Upper lobe of left lung (tissue), 4 donors: Measurements from ENCODE around the gene TSEN54.

Experiments
- EP300 ChIP-seq, 4 donors: sonication (generic); formaldehyde crosslinking; IDR thresholded peaks; one replicate each; pipeline ENCODE4 v1.5.1; 2017; ENCODE audit warnings: antibody characterized with exemption in 4 of 4, control low read depth in 2 of 4
- POLR2A ChIP-seq, 4 donors: fragments of 450-650 bp; IDR thresholded peaks; one replicate each; pipeline ENCODE4 v1.5.1; 2016 to 2017; ENCODE audit warnings: antibody characterized with exemption in 4 of 4, mild to moderate bottlenecking in 2 of 4
- POLR2AphosphoS5 ChIP-seq, 2 donors: sonication (generic); formaldehyde crosslinking; IDR thresholded peaks; one replicate each; pipeline ENCODE4 v1.5.1; 2017; ENCODE audit warnings: antibody characterized with exemption in 2 of 2
- TF ChIP-seq, protein P1 (sequence below), 6 experiments: fragments of 450-650 bp in 4 of 6; fragments of 200-600 bp in 2 of 6; sonication (generic) in 2 of 6; IDR thresholded peaks; one replicate each; pipeline ENCODE4 v1.5.1; 2016 to 2019; ENCODE audit warnings: antibody characterized with exemption in 6 of 6

DNA sequence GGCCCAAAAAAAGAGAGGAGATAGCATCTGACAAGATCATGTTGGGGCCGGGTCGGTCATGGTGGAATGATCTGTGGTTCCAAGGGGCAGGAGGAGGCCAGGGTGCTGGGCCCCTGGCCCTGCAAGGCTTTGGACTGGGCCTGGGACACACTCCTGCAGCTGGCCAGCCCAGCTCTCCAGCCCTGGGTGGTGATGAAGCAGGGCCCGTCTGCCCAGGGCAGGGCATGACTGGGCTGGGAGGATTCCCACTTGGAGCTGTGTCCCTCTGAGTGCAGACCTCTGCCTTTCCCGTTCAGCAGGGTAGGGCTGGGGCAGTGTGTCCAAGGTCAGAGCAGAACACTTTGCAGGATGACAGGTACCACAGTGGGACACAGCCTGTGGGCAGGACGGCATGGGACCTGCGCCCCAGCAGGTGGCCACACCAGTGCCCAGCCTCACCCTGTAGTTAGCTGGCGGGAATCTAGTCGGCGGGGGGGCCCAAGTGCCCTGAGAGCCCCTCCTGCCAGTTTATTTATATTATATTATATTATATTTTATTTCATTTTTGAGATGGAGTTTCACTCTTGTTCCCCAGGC, 43.7 kb downstream of the TSEN54 start:
- TF ChIP-seq, protein P1, sequence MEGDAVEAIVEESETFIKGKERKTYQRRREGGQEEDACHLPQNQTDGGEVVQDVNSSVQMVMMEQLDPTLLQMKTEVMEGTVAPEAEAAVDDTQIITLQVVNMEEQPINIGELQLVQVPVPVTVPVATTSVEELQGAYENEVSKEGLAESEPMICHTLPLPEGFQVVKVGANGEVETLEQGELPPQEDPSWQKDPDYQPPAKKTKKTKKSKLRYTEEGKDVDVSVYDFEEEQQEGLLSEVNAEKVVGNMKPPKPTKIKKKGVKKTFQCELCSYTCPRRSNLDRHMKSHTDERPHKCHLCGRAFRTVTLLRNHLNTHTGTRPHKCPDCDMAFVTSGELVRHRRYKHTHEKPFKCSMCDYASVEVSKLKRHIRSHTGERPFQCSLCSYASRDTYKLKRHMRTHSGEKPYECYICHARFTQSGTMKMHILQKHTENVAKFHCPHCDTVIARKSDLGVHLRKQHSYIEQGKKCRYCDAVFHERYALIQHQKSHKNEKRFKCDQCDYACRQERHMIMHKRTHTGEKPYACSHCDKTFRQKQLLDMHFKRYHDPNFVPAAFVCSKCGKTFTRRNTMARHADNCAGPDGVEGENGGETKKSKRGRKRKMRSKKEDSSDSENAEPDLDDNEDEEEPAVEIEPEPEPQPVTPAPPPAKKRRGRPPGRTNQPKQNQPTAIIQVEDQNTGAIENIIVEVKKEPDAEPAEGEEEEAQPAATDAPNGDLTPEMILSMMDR (IDR thresholded peaks at IDR 0.05): no peak
- no peak for TF ChIP-seq POLR2A (IDR thresholded peaks at IDR 0.05)
- no peak for TF ChIP-seq EP300 (IDR thresholded peaks at IDR 0.05)
- no peak for TF ChIP-seq POLR2AphosphoS5 (IDR thresholded peaks at IDR 0.05)
